Gastroesophageal sphincter (tissue), 3 donors: ENCODE data around the gene ZNF616.
"Not testable (repeated sequence)": the region's sequence is repeated elsewhere in the genome, so short reads cannot be mapped to it uniquely, and the experiment has no call there.

ENCODE experiments used
- EP300 ChIP-seq: sonication (generic); formaldehyde crosslinking; IDR thresholded peaks from one replicate; pipeline ENCODE4 v1.6.1; 2017; ENCODE audit warnings: antibody characterized with exemption, mild to moderate bottlenecking
- TF ChIP-seq, protein P1 (sequence below), 4 experiments: fragments of 200-600 bp in 2 of 4; fragments of 450-650 bp in 2 of 4; sonication (generic) in 1 of 4; IDR thresholded peaks; one replicate each; pipeline ENCODE4 v1.5.1; 2017 to 2019; ENCODE audit warnings: antibody characterized with exemption in 4 of 4, mild to moderate bottlenecking in 2 of 4, moderate library complexity in 2 of 4

DNA sequence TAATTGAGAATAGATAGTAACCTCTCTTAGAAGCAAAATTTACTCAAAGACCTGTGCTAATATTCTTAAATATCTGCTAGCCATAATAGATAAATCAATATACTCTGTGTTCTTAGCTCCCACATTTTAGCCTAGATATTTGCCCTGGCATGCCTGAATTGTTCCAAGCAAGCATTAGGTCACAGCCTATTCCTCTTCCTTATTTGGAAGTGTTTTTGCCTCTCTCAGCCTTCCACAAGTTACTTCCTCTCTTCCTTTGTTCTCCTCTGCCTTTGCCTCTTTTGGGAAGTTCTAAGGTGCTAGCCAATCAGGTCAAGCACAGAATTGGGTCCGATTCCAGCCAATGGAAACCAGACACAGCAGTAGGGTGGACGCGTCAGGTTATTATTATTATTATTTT is 43.3 kb downstream of the ZNF616 start:
- TF ChIP-seq EP300, result not testable (repeated sequence)
- TF ChIP-seq, protein P1, sequence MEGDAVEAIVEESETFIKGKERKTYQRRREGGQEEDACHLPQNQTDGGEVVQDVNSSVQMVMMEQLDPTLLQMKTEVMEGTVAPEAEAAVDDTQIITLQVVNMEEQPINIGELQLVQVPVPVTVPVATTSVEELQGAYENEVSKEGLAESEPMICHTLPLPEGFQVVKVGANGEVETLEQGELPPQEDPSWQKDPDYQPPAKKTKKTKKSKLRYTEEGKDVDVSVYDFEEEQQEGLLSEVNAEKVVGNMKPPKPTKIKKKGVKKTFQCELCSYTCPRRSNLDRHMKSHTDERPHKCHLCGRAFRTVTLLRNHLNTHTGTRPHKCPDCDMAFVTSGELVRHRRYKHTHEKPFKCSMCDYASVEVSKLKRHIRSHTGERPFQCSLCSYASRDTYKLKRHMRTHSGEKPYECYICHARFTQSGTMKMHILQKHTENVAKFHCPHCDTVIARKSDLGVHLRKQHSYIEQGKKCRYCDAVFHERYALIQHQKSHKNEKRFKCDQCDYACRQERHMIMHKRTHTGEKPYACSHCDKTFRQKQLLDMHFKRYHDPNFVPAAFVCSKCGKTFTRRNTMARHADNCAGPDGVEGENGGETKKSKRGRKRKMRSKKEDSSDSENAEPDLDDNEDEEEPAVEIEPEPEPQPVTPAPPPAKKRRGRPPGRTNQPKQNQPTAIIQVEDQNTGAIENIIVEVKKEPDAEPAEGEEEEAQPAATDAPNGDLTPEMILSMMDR (IDR thresholded peaks at IDR 0.05), result not testable (repeated sequence)
